Cardiac muscle cell (in vitro differentiated cells and primary cell): Measurements from ENCODE around the gene PPFIA2. TPM values are rescaled to one million over a fixed set of nuclear protein-coding genes. Genes with fewer than 3 reads are reported as not detected.
A peak's percentile ranks its signal among the peaks of the same experiment; 100 is the strongest.
"Not testable (repeated sequence)": the region's sequence is repeated elsewhere in the genome, so short reads cannot be mapped to it uniquely, and the experiment has no call there.

Source experiments
- DNase-seq, 2 donors: peaks; one replicate each; pipeline versions ENCODE4 v3.0.0 to v3.0.0-alpha.2; 2010 to 2017; ENCODE audit warnings: low read depth in 1 of 2, low spot score in 1 of 2
- H3K27ac ChIP-seq: fragments of 200-600 bp; sonication (generic); 2 replicates; pipeline ENCODE4 v1.5.1; 2016
- H3K27me3 ChIP-seq: fragments of 200-600 bp; sonication (generic); 2 replicates; pipeline ENCODE4 v1.6.0; 2016; ENCODE audit warnings: control low read depth
- H3K36me3 ChIP-seq: fragments of 200-600 bp; sonication (generic); 2 replicates; pipeline ENCODE4 v1.5.1; 2016; ENCODE audit warnings: control low read depth
- H3K4me1 ChIP-seq: fragments of 200-600 bp; sonication (generic); 2 replicates; pipeline ENCODE4 v1.8.1; 2017; ENCODE audit warnings: low read depth, mild to moderate bottlenecking, mixed run types
- H3K4me3 ChIP-seq: fragments of 200-600 bp; sonication (generic); 2 replicates; pipeline ENCODE4 v1.5.1; 2016; ENCODE audit warnings: mild to moderate bottlenecking
- H3K9me3 ChIP-seq: fragments of 200-600 bp; sonication (generic); 2 replicates; pipeline ENCODE4 v1.5.1; 2017; ENCODE audit warnings: low read depth, mild to moderate bottlenecking, control low read depth
- CTCF ChIP-seq: IDR thresholded peaks from 2 replicates; pipeline ENCODE4 v1.5.1; 2012; ENCODE audit warnings: low read depth, mild to moderate bottlenecking, low read length
- polyA plus RNA-seq: library from polyadenylated mRNA; unstranded; fragments of >200 nt; fragmentation: Nextera tagmentation; extraction: Ambion mirVana; gene quantifications from 2 replicates; pipeline ENCODE4 v1.2.1, GENCODE V29; 2016
- total RNA-seq: library from RNA; depleted of rRNA; stranded (reverse); fragments of >200 nt; gene quantifications from 2 replicates; pipeline ENCODE4 v1.2.3, GENCODE V29; 2016

Gene PPFIA2
- total and polyA plus RNA-seq, 2 experiments from 2014 or later, result 17.1 to 53.5 TPM

- DNase-seq, result peak in 1 of 2 donors; percentile 89
- Histone ChIP-seq H3K27ac (no peak overlapping the region), H3K4me1 (no peaks in the 10 kb centered on the region), H3K9me3 (no peaks in the 10 kb centered on the region), H3K36me3 (no peaks in the 10 kb centered on the region), H3K27me3 (no peaks in the 10 kb centered on the region), H3K4me3 (no peak overlapping the region)
- TF ChIP-seq CTCF, result no peak
Measured at GRCh38 chr12:81668475-81668874, 90.7 kb downstream of the PPFIA2 start.

GRCh38 chr12:81659310-81659709 is 99.8 kb downstream of the PPFIA2 start:
- not testable (repeated sequence) for H3K27ac ChIP-seq, H3K36me3 ChIP-seq, H3K4me3 ChIP-seq, H3K27me3 ChIP-seq, DNase-seq, H3K4me1 ChIP-seq, H3K9me3 ChIP-seq

- Histone ChIP-seq H3K27me3 (no peaks in the 10 kb centered on the region), H3K4me1 (peaks cover 5% of the 10 kb centered on the region), H3K9me3 (no peaks in the 10 kb centered on the region), H3K36me3 (no peaks in the 10 kb centered on the region), H3K4me3 (no peak overlapping the region), H3K27ac (no peak overlapping the region)
- peak; percentile 50 for TF ChIP-seq CTCF
- peak; percentile 65 to 67 for DNase-seq
Measured at GRCh38 chr12:81644503-81644902, 114.6 kb downstream of the PPFIA2 start.

GRCh38 chr12:81639196-81639595 is 120.0 kb downstream of the PPFIA2 start:
- Histone ChIP-seq H3K27ac (no peak overlapping the region), H3K27me3 (no peaks in the 10 kb centered on the region), H3K4me1 (no peaks in the 10 kb centered on the region), H3K4me3 (no peak overlapping the region), H3K36me3 (no peaks in the 10 kb centered on the region), H3K9me3 (no peaks in the 10 kb centered on the region)
- peak in 1 of 2 donors; percentile 2 for DNase-seq
- no peak for TF ChIP-seq CTCF

GRCh38 chr12:81633127-81633526 is 126.0 kb downstream of the PPFIA2 start:
- no peaks in the 10 kb centered on the region for H3K9me3 ChIP-seq
- H3K4me1 ChIP-seq, result no peaks in the 10 kb centered on the region
- no peak for DNase-seq
- H3K27me3 ChIP-seq, result no peaks in the 10 kb centered on the region
- no peak for TF ChIP-seq CTCF
- no peak overlapping the region for H3K27ac ChIP-seq
- H3K4me3 ChIP-seq, result no peak overlapping the region
- no peaks in the 10 kb centered on the region for H3K36me3 ChIP-seq

GRCh38 chr12:81627336-81628189 is 131.6 kb downstream of the PPFIA2 start:
- no peak overlapping the region for H3K4me3 ChIP-seq
- H3K36me3 ChIP-seq, result no peaks in the 10 kb centered on the region
- DNase-seq, result peak; percentile 70 to 81
- H3K4me1 ChIP-seq, result no peaks in the 10 kb centered on the region
- no peaks in the 10 kb centered on the region for H3K27me3 ChIP-seq
- peak; percentile 68 for TF ChIP-seq CTCF
- H3K9me3 ChIP-seq, result no peaks in the 10 kb centered on the region
- H3K27ac ChIP-seq, result no peak overlapping the region
